Osteocyte (in vitro differentiated cells): ENCODE results near the gene WDFY3. TPM values are rescaled to one million over a fixed set of nuclear protein-coding genes. Genes with fewer than 3 reads are reported as not detected.
A peak's percentile ranks its signal among the peaks of the same experiment; 100 is the strongest.
"Not testable (repeated sequence)": the region's sequence is repeated elsewhere in the genome, so short reads cannot be mapped to it uniquely, and the experiment has no call there.

Source experiments
- DNase-seq: peaks from one replicate; pipeline ENCODE4 v3.0.0; 2021; ENCODE audit warnings: mixed read lengths; ENCODE audit not compliant: unreplicated experiment; ENCODE audit errors: extremely low spot score
- H3K27ac Mint-ChIP-seq: one replicate; pipeline ENCODE4 v1.8.0; 2021; ENCODE audit warnings: mild to moderate bottlenecking, mixed read lengths; ENCODE audit not compliant: unreplicated experiment
- H3K27me3 Mint-ChIP-seq: one replicate; pipeline ENCODE4 v1.8.0; 2021; ENCODE audit warnings: mixed read lengths; ENCODE audit not compliant: unreplicated experiment
- H3K36me3 Mint-ChIP-seq: one replicate; pipeline ENCODE4 v1.8.0; 2021; ENCODE audit warnings: mixed read lengths; ENCODE audit not compliant: unreplicated experiment
- H3K4me1 Mint-ChIP-seq: one replicate; pipeline ENCODE4 v1.8.0; 2021; ENCODE audit warnings: mixed read lengths; ENCODE audit not compliant: unreplicated experiment
- H3K4me3 Mint-ChIP-seq: one replicate; pipeline ENCODE4 v1.8.0; 2021; ENCODE audit warnings: mild to moderate bottlenecking, moderate library complexity, mixed read lengths; ENCODE audit not compliant: unreplicated experiment
- H3K9me3 Mint-ChIP-seq: one replicate; pipeline ENCODE4 v1.8.0; 2021; ENCODE audit warnings: mixed read lengths; ENCODE audit not compliant: unreplicated experiment
- CTCF ChIP-seq: fragments of 200-600 bp; sonication (generic); IDR thresholded peaks from 2 replicates; pipeline ENCODE4 v1.5.0; 2021; ENCODE audit warnings: antibody characterized with exemption, mild to moderate bottlenecking, moderate library complexity
- total RNA-seq: library from RNA; stranded (reverse); gene quantifications from 2 replicates; pipeline ENCODE4 v1.2.1, GENCODE V29; 2021

The WDFY3 gene
- total RNA-seq, 1 donor from 2014 or later: 91.4 TPM

- Mint-ChIP-seq H3K4me3 (no peak overlapping the region), H3K36me3 (peaks cover 18% of the 10 kb centered on the region), H3K27ac (no peak overlapping the region), H3K9me3 (no peaks in the 10 kb centered on the region), H3K27me3 (no peaks in the 10 kb centered on the region), H3K4me1 (peaks cover 2% of the 10 kb centered on the region)
- no peak for TF ChIP-seq CTCF
- no peak for DNase-seq
Measured at GRCh38 chr4:84825701-84826341, 140.7 kb downstream of the WDFY3 start.

GRCh38 chr4:84821064-84821463 is 145.4 kb downstream of the WDFY3 start:
- Mint-ChIP-seq H3K4me1 (no peaks in the 10 kb centered on the region), H3K27ac (no peak overlapping the region), H3K9me3 (no peaks in the 10 kb centered on the region), H3K36me3 (peaks cover 19% of the 10 kb centered on the region), H3K4me3 (no peak overlapping the region), H3K27me3 (no peaks in the 10 kb centered on the region)
- no peak for TF ChIP-seq CTCF
- no peak for DNase-seq

GRCh38 chr4:84814094-84814750 is 152.3 kb downstream of the WDFY3 start:
- TF ChIP-seq CTCF: no peak
- DNase-seq: no peak
- peaks cover 8% of the 10 kb centered on the region for H3K4me1 Mint-ChIP-seq
- no peaks in the 10 kb centered on the region for H3K27me3 Mint-ChIP-seq
- no peak overlapping the region for H3K4me3 Mint-ChIP-seq
- no peaks in the 10 kb centered on the region for H3K9me3 Mint-ChIP-seq
- H3K36me3 Mint-ChIP-seq: peaks cover 20% of the 10 kb centered on the region
- H3K27ac Mint-ChIP-seq: peak overlapping the region; percentile 73

- Mint-ChIP-seq H3K36me3 (peaks cover 33% of the 10 kb centered on the region), H3K9me3 (no peaks in the 10 kb centered on the region), H3K27me3 (no peaks in the 10 kb centered on the region), H3K4me1 (peaks cover 6% of the 10 kb centered on the region), H3K27ac (no peak overlapping the region), H3K4me3 (no peak overlapping the region)
- no peak for DNase-seq
- TF ChIP-seq CTCF: no peak
Measured at GRCh38 chr4:84809946-84810345, 156.5 kb downstream of the WDFY3 start.

GRCh38 chr4:84808332-84808731 is 158.2 kb downstream of the WDFY3 start:
- H3K9me3 Mint-ChIP-seq: no peaks in the 10 kb centered on the region
- H3K27me3 Mint-ChIP-seq: no peaks in the 10 kb centered on the region
- no peak overlapping the region for H3K4me3 Mint-ChIP-seq
- H3K4me1 Mint-ChIP-seq: peaks cover 2% of the 10 kb centered on the region
- DNase-seq: no peak
- peaks cover 31% of the 10 kb centered on the region for H3K36me3 Mint-ChIP-seq
- H3K27ac Mint-ChIP-seq: no peak overlapping the region
- no peak for TF ChIP-seq CTCF

GRCh38 chr4:84806541-84806940 is 159.9 kb downstream of the WDFY3 start:
- H3K27ac Mint-ChIP-seq, DNase-seq, H3K9me3 Mint-ChIP-seq, H3K4me1 Mint-ChIP-seq, H3K4me3 Mint-ChIP-seq, H3K27me3 Mint-ChIP-seq: not testable (repeated sequence)
- peaks cover 37% of the 10 kb centered on the region for H3K36me3 Mint-ChIP-seq
